CD4-positive, alpha-beta T cell treated with Interleukin-6 for 4 hours (primary cell): ENCODE results near the gene ADGRF5.

Experiments
- DNase-seq: peaks from one replicate; pipeline ENCODE4 v3.0.0-alpha.2; 2020; ENCODE audit warnings: mixed read lengths

The ADGRF5 gene

GRCh38 chr6:46932526-46933319 lies 11.0 kb upstream of the ADGRF5 start:
- DNase-seq = no peak

- no peak for DNase-seq
These were observed 9.7 kb upstream of the ADGRF5 start for GRCh38 chr6:46931416-46931815.

DNA sequence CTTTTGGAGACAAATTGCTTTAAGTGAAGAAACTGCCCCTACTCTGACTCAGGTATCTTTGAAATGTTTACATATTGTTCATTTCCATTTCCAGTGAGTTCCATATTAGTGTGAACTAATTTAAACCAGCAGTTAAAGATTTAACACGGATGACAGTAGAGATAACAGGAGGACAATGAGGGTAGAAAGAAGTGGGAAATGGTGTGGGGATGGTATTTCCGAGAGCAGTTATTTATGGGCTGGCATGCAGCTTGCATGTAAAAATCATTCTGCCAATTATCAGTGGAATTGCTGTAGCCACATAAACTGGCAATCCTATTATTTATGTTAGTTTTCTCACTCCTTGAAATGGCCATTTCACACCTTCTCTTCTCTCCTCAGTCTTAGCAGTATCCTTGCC lies 8.6 kb upstream of the ADGRF5 start:
- DNase-seq = no peak

DNA sequence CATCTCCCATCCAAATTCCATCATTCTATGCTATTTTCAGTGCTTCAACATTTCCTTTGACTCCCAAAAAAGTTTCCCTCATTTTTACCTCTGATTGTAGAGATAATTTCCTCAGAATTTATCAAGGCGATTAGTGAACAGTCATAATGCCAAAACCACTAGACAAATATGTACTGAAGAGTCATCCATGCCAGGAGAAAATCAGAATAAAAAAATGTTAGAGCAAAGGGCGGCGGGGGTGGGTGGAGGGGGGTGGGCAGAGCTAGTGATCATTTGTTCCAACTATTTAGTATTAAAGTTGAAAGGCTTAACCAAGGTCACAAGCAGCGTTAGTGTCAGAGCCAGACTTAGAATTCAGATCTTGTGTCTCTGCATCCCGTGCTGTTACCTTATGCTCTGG lies 5.3 kb upstream of the ADGRF5 start:
- DNase-seq = no peak

GRCh38 chr6:46926481-46926880 lies 4.7 kb upstream of the ADGRF5 start:
- no peak for DNase-seq

GRCh38 chr6:46925563-46926253 lies 4.0 kb upstream of the ADGRF5 start:
- DNase-seq = no peak

DNA sequence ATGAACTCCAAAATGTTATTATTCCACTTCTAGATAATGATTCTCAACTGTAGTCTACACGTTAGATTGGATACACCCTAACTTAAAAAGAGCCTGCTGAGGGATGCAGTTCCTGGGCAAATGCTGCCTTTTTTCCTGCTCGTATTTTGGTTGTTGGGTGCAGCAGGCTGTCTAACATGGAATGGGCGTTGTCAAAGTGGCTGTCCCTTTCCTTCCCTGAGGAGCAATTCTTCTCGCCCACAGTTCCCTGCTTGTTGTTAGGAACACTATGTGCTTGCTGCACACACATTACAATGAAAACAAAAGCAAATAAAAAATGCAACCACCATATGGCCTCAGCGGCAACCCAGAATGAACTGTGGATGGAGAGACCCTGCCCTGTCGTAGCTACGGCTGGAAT lies 1.7 kb upstream of the ADGRF5 start:
- no peak for DNase-seq

DNA sequence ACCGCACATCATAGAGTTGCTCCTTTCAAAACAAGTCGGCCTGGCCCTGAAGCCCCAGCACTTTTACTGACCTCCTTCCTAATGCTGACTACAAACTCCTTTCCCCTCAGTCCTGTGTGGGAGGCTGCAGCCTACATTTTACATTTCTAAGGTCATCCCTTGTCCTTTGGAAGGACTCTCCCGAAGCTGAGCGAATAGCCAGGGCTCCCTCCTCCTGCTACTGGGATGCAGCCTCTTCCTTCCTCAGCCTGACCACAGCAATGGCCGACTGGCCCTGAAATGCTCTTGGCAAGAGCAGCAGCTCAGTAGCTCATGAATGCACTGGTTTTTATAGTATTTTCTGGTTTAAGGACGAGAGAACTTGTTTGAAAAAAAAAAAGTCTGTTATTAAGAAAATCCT lies 679 bp downstream of the ADGRF5 start:
- DNase-seq = no peak

GRCh38 chr6:46918806-46919205 lies 2.9 kb downstream of the ADGRF5 start:
- DNase-seq = no peak

DNA sequence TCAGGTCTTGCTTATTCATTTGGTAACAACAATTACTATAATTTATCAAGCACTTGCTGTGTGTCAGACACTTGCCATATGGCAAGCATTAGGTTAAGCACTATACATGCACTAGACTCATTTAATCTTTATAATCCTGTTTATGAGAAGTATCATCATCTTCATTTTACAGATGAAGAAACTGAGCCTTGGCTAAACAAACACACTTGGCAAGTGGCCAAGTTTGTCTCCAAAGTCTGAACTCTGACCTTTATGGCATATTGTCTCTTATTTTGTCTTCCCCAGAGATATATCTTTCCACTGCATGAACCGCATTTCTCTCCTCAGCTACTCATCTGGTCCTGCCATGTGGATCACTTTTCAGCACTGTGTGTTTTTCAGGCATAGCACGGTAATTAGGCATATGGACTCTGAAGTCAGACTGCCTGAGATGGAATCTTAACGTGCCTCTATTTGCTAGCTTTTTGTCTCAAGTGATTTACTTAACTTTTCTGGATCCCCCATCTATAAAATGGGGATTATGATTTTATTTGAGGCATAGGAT lies 4.7 kb downstream of the ADGRF5 start:
- DNase-seq = no peak

DNA sequence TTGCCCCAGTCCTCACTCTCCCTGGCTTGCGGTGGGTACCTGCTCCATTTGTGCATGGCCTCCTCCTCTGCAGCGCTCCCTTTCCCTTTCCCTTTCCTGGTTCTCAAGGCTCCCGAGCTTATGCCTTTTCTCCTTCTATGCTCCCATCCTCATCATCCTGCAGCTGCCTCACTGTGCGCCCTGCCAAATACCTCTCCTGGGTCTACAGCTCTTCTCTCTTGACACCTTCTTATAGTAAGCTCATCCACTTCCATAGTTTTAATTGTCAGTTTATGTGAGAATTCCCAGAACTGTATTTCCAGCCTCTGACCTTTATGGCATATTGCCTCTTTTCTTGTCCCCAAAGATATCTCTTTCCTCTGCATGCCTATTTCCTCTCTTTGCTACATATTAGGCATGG lies 5.9 kb downstream of the ADGRF5 start:
- no peak for DNase-seq

GRCh38 chr6:46915380-46915779 lies 6.4 kb downstream of the ADGRF5 start:
- DNase-seq = no peak

DNA sequence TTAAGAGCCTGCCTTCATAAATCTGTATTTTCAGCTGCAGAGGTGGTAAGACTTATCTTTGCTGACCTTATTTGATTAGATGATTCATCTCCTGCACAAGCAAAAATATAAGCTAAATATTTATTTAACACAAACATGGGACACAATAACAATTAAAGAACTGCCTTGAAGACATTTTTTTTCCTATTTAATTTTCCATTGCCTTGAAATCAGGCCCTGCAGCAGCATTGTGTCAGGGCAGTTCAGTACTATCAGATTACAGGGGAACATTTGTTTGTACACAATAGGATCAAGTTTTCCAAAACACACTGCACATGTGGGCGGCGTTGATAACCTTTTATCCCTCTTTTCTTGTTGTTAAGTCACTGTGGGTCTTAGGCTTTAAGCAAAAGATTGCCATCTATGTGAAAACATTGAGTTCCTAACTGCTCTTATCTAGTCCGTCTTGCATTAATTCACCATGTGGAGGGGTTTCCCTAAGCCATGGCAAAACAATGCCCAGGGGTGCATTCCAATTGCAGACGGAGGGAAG lies 7.4 kb downstream of the ADGRF5 start:
- no peak for DNase-seq

DNA sequence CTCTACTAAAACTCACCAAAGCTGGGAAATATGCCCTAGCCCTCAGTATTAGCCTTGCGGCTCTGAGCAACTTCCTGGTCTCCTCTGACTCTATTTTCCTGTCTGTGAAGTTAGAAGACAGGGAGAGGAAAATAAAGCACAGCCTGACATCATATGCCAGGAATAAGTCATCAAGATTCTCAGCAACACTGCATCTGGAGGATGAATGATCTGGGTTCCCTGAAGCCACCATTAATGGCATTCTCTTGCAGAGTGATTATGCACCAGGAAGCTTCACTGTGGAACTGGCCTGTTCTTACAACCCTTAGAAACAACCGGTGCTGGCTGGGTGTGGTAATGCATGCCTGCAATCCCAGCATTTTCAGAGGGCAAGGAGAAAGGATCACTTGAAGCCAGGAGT lies 12.4 kb downstream of the ADGRF5 start:
- DNase-seq = no peak

DNA sequence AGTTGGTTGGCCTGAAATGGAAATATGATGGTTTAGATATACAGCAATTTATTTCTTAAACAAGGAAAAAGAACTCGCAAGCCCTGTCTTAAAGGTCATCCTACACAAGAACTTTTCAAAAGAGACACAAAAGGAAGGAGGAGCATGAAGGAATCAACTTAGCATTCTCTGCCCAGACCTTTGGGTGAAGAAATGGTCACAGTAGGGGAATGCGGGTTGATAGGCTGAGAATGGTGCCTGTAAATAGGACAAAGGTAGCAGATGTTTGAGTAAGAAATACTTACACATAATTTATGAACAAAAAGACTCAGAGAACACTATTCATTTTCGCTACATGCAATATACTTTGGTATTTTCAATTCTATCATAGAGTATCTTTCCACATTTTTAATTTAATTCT lies 15.0 kb downstream of the ADGRF5 start:
- no peak for DNase-seq

DNA sequence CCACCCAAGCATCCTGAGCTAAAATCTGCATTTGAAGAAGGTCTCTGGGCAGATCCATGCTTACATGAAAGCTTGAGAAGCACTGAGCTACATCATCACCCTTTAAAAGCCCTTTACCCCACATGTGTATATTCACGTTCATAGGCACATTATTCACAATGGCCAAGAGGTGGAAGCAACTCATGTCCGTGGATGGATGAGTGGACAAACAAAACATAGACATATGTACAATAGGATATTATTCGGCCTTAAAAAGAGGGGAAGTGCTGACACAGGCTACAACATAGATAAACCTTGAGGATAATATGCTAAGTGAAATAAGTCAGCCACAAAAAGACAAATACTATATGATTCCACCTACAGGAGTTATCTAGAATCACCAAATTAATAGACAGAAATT lies 17.6 kb downstream of the ADGRF5 start:
- DNase-seq = no peak

DNA sequence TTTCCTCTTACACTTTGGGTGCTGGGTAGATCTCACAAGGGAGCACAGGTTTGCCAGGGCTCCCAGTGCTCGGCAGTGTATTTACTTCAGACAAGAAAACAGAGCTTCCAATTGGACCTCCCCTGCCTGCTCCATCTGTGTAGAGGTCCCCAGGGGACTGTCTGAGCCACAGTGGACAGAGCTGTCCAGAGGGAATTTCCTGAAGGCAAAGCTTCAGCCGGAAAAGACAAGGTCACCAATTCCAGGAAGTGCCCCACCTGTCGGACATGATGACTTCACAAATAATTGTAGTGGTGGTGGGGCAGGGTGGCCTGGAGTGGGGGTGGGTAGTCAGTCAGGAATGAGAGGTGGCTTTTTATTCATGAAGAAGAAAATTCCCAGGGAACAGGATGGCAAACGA lies 18.6 kb downstream of the ADGRF5 start:
- DNase-seq = no peak

DNA sequence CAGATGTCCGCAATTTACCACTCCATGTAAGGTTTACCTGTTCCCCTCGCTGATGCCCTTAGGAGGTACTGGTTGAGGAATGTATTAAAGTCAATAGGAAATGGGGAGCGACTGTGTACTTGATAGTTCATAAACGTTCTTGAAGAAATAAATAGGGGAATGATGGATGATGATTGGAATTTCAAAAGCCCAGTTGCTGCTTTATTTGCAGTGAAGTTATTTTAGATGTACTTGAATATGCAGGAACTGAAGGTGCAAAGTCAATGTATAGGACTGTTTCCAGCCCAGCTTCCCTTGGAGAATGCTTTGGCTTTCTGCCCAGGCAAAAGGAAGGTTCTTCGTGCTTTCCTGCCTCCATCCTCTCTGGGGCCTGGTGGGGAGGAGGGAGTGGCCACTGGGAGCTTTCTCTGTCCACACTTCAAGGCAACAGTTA lies 19.8 kb downstream of the ADGRF5 start:
- DNase-seq = no peak

DNA sequence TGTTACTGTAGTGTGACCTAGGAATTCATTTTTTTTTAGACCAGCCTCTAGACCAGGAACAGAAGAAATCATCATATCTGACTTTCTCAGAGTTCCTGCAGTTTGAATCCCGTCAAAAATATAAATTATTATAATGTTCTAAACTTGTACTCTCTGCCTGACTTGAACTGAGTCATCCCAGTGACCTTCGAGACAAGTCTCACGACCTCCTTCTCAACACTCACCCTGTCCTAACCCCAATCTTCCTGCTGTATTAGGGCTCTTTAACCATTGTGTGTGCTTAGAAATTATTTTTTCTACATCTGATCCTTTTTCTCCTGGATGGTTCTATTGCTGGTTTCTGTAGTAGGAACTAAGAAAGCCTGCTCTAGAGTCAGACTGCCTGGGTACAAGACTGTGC lies 21.5 kb downstream of the ADGRF5 start:
- no peak for DNase-seq

DNA sequence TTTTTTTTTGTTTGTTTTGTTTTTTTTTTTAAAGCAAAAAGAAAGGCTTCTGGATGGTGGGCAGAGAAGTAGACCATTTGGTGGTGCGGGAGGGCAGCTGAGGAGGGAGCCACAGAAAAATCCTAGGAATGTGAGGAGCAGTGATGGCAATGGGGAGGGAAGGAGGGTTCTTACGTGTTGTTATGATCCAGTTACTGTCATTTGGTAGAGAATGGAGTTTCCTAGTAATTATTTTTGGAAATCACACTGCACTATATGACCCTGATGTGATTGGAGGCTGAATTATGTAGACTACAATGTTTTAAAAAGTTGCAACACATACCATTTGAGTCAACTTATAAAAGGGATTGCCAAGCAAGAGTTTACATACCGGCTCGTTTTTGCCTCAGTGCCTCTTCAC lies 22.1 kb downstream of the ADGRF5 start:
- no peak for DNase-seq

DNA sequence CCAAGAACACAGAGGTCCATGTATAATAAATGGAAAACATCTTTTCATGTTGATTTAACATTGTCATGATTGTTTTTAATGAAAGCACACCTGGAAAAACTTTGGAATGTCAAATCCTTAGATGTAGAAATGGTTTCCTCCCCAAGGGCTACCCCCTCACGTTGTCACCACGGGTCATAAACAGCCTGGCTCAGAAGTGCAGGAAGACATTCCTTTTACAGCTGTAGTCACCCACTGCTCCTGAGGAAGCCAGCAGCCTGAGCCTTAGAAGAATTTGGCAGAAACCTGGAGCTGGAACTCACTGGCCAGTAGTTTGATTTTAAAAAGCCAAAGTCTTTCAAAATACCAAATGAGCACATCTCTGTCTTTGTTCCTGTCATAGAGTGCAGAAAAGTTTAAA lies 23.7 kb downstream of the ADGRF5 start:
- no peak for DNase-seq

DNA sequence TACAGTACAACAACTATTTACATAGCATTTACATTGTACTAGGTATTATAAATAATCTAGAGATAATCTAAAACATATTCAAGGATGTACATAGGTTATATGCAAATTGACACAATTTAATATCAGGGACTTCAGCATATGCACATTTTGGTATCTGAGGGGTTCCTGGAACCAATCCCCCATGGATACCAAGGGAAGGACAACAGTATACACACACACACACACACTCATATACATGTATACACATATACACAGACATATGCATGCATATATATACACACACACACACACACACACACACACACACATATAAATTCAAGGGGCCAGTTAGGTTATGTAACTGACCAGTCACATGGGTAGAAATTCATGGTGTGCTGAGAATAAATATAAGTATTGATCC lies 24.9 kb downstream of the ADGRF5 start:
- DNase-seq = no peak

- DNase-seq = no peak
These were observed 25.8 kb downstream of the ADGRF5 start for GRCh38 chr6:46895930-46896329.

DNA sequence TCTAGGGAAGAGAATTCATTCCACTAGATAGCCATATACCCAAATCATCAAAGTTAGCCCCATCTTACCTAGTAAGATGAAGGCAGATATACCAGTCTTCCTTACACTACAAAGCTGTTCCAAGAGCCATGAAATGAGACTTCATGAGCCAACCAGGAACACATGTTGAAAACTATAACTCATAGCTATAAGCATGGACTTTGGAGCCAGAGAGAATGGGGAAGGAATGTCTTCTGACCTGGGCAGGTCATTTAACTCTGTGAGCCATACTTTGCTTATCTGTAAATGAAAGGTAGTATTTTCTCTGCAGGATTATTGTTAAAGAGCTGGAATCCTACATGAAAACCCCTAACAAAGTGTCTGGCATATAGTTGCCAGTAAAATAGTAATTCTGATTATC lies 27.3 kb downstream of the ADGRF5 start:
- DNase-seq = no peak
